Mononuclear cell (primary cell): ENCODE results near the gene SMAP2. TPM values are rescaled to one million over a fixed set of nuclear protein-coding genes. Genes with fewer than 3 reads are reported as not detected.

ENCODE experiments used
- H3K27me3 ChIP-seq: 2 replicates; pipeline ENCODE4 v1.6.0; 2011; ENCODE audit warnings: low read length, control low read depth; ENCODE audit not compliant: insufficient read depth
- H3K4me1 ChIP-seq: 2 replicates; pipeline ENCODE4 v1.5.1; 2011; ENCODE audit warnings: mild to moderate bottlenecking, low read length, control low read depth; ENCODE audit not compliant: insufficient read depth
- H3K4me3 ChIP-seq: 2 replicates; pipeline ENCODE4 v1.5.1; 2011; ENCODE audit warnings: mild to moderate bottlenecking, low read length, moderate library complexity
- H3K9me3 ChIP-seq: 2 replicates; pipeline ENCODE4 v1.5.1; 2011; ENCODE audit warnings: low read depth, mild to moderate bottlenecking, control low read depth, low read length
- total RNA-seq: library from RNA; depleted of rRNA; stranded (reverse); fragments of >200 nt; gene quantifications from one replicate; pipeline ENCODE4 v1.2.3, GENCODE V29; 2012

SMAP2 gene
- total RNA-seq, 1 donor = 201 TPM

DNA sequence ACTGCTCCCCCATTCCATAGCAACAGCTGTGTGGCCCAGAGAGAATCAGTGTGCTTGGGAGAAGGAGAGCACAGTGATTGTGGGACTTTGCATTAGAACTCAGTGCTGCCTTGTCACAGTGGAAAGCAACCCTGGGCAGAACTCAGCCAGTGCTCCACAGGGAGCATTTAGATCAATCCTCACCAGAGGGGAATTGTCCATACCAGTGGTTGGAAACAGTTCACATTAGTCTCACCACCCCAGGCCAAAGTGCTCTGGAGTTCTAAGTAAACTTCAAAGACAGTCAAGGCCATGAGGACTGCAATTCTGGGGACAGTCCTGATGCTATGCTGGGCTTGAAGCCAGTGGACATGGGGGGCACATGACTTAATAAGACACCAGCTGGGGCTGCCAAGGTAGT lies 12.9 kb upstream of the SMAP2 start:
- Histone ChIP-seq H3K9me3 (no peaks in the 10 kb centered on the region), H3K27me3 (no peaks in the 10 kb centered on the region), H3K4me3 (no peak overlapping the region), H3K4me1 (peaks cover 44% of the 10 kb centered on the region)

DNA sequence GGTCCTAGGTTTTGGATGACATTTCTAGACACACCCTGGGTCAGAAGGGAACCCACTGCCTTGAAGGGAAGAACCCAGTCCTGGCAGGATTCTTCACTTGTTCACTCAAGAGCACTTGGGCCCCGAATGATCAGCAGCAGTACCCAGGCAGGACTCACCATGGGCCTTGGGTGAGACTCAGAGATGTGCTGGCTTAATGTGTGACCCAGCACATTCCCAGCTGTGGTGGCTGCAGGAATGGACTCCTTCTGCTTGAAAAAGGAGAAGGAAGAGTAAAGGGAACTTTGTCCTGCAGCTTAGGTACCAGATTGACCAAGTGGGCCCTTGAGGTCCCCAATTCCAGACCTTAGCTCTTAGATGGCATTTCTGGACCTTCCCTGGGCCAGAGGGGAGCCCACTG lies 12.3 kb upstream of the SMAP2 start:
- H3K9me3 ChIP-seq = no peaks in the 10 kb centered on the region
- no peak overlapping the region for H3K4me3 ChIP-seq
- peaks cover 39% of the 10 kb centered on the region for H3K4me1 ChIP-seq
- no peaks in the 10 kb centered on the region for H3K27me3 ChIP-seq

DNA sequence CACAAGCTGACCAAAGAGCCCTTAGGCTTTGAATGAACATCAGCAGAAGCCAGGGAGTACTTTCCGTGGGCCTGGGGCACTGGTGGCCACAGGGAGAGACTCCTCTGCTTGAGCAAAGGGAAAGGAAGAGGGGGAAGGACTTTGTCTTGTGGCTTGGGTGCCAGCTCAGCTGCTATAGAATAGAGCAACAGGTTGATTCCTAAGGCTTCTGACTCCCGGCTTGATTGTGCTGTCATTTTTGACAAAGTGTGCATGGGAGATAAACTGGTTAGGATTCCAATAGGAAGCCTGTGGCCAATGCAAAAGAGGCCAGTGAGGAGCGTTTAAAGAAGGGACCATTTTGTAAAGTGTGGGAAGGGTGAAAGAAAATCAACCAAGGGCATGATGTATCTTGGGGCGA lies 11.9 kb upstream of the SMAP2 start:
- Histone ChIP-seq H3K9me3 (no peaks in the 10 kb centered on the region), H3K4me3 (no peak overlapping the region), H3K27me3 (no peaks in the 10 kb centered on the region)

DNA sequence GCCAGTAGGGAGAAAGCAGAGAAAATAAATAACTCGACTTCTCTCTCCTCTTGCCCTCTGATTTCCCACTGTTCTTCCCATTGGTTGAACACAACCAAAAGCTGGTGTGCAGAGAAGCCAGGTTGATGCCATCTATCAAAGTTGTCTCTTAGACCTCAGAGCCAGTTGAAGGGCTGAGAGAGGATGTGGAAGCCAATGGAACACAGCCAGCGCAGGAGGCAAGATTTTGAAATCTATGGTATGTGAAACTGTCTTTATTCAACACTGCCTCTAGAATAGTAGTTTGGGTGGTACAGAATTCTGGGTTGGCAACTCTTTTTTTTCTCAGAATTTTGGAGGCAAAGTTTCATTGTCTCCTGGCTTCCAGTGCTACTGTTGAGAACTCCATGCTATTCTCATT lies 11.3 kb upstream of the SMAP2 start:
- Histone ChIP-seq H3K4me1 (peaks cover 32% of the 10 kb centered on the region), H3K4me3 (no peak overlapping the region), H3K27me3 (no peaks in the 10 kb centered on the region), H3K9me3 (no peaks in the 10 kb centered on the region)

More for the DNA sequence above, 11.9 kb upstream of the SMAP2 start:
- H3K4me1 ChIP-seq = peaks cover 36% of the 10 kb centered on the region

DNA sequence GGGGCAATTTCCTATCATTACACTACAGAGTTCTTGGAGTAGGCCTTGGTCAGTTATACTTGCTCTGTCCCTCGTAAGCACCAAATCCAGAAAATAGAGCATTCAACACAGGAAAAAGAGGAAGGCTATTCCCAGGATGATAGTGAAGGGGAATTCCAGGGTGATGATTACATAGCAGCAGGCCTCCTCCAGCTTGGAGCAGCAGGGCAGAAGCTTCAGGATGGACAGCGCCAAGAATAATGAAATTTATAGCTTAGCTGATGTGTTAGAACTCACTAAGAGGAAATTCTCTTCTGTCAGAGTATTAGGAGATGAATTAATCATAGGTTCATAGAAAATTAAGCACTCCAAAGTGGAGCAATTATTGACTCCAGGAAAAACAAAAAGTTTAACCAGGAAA lies 10.8 kb upstream of the SMAP2 start:
- Histone ChIP-seq H3K4me1 (peaks cover 28% of the 10 kb centered on the region), H3K27me3 (no peaks in the 10 kb centered on the region), H3K9me3 (no peaks in the 10 kb centered on the region), H3K4me3 (no peak overlapping the region)

DNA sequence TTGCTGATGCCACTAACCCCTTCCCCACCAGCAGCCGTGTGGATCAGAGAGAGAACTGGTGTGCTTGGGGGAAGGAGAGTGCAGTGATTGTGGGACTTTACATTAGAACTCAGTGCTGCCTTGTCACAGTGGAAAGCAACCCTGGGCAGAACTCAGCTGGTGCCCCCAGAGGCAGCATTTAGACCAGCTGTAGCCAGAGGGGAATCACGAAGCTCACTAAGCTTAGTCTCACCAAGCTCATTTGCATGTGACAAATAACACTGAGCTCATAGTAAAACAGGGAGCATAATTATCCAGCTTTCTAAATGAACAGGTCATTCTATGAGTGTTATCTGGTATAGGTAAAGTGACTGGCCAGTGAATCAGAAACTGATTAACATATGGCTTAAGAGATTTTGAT lies 9.8 kb upstream of the SMAP2 start:
- Histone ChIP-seq H3K9me3 (no peaks in the 10 kb centered on the region), H3K4me3 (no peak overlapping the region), H3K4me1 (peaks cover 28% of the 10 kb centered on the region), H3K27me3 (no peaks in the 10 kb centered on the region)

DNA sequence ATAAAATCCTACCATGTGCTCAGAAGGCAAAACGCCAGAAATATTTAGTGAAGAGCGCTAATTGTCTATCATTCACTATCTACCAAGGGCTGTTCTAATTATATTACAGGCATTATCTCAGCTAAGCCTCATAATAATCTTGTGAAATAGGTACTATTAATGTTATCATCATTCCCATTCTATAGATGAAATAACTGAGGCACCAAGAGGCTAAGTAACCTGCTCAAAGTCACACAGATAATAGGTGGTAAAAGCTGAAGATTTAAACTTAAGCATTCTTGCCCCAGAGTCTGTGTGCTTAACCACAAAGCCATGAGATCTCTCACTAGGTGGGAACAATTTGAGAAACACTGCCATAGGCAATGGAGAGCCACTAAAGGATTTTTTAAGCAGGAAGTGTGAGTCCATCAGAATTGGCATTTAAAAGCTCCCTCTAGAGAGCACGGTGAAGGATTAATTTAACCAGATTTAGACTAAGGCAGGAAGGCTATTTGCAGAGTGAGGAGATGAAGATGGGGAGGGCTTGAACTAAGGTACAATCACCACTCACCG lies 1.7 kb upstream of the SMAP2 start:
- Histone ChIP-seq H3K4me1 (peaks cover 21% of the 10 kb centered on the region), H3K4me3 (no peak overlapping the region), H3K9me3 (no peaks in the 10 kb centered on the region), H3K27me3 (no peaks in the 10 kb centered on the region)

DNA sequence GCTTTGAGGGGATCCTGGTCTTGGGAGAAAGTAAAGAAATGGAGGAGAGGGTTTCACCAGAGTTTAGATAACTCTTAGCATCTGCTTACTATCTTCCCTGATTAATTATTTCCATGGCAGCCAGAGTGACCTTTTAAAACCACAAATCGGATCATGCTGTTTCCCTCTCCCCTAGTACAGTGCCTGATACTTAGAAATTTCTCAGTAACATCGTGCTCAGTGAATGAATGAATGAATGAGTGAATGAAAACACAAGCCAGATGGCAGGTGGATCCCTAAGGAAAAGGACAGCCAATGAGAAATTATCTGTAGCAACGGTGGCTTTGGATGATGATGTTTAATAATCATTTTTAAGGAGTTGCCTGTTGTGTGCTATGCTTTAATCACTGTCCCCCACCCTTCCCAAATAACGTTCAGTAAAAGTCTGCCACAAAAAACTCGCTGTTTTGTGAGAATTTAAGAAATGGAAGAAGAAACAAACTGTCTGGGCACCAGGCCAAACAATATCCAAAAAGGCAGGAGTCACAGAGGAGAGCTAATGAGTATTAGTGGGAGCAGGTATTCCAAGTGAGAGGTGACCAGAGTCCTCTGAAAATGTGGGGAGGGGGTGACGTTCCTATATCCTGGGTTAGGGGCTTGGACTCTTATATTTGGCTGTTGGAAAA lies 737 bp upstream of the SMAP2 start:
- Histone ChIP-seq H3K4me3 (no peak overlapping the region), H3K9me3 (no peaks in the 10 kb centered on the region), H3K4me1 (peaks cover 31% of the 10 kb centered on the region), H3K27me3 (no peaks in the 10 kb centered on the region)

DNA sequence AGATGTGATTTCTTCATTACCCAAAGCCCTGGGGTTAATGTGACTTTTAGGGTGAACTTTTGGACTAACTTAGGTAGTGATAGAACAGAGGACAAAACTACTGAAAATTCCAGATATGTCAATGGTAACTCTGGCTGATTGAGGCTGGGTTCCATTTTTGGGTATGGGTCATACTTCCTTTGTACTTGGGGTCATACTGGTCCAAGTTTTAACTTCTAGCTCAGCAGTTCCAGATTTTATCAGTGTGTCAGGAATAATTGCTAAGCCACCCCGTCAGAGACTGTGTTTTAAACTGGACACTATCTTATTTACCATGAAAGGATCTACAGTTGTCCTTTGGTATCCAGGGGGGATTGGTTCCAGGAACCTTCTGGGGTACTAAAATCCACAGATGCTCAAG lies 4.0 kb downstream of the SMAP2 start:
- H3K9me3 ChIP-seq = no peaks in the 10 kb centered on the region
- H3K4me1 ChIP-seq = peaks cover 73% of the 10 kb centered on the region
- no peak overlapping the region for H3K4me3 ChIP-seq
- no peaks in the 10 kb centered on the region for H3K27me3 ChIP-seq

DNA sequence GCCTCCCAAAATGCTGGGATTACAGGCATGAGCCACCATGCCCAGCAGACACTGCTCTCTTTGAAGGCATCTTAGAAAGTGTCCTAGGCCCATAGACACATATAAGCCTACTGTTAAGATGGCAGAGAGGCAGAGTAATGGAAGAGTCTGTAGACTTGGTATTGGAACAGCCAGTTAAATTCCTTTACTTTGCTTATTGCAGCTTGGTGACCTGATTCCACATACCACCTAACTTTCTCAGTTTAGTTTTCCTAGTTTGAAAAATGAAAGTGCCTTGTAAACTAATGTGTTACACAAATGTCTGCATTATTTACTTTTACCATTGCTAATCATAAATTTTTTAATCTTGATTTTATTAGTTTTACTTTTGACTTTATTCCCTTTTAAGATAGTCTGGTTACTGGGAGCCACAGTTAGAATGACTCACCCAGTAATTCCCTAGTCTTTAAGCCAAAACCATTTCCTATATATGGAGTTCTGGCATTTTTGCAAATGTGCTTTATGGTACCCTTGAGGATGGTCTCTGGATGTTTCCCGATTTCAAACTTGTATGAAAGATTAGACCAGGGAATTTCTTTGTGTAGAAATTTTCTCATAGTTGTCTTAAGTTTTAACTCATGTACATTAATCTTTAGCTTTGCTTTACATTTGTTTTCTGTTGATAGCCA lies 6.4 kb downstream of the SMAP2 start:
- no peak overlapping the region for H3K4me3 ChIP-seq
- H3K27me3 ChIP-seq = no peaks in the 10 kb centered on the region
- H3K9me3 ChIP-seq = no peaks in the 10 kb centered on the region

DNA sequence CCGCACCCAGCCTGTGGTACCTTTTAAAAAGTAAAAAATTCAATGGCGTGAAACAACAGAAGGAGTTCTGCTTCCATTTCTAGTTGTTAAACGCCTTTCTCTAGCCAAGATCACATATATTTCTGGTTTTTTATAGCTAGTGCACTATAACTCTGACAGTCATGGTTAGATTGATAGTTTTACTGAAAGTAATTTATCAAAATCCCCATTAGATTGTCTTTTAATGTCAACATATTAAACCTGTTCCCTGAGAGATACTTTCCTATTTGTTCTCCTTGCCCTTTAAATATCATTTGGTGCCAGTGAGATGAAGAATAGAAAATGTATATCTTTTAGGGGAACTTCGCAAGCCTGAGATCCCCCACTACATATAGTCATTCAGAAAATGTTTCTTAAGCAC lies 7.3 kb downstream of the SMAP2 start:
- peaks cover 93% of the 10 kb centered on the region for H3K4me1 ChIP-seq
- no peaks in the 10 kb centered on the region for H3K27me3 ChIP-seq
- no peaks in the 10 kb centered on the region for H3K9me3 ChIP-seq
- no peak overlapping the region for H3K4me3 ChIP-seq

More for the DNA sequence above, 6.4 kb downstream of the SMAP2 start:
- peaks cover 90% of the 10 kb centered on the region for H3K4me1 ChIP-seq

DNA sequence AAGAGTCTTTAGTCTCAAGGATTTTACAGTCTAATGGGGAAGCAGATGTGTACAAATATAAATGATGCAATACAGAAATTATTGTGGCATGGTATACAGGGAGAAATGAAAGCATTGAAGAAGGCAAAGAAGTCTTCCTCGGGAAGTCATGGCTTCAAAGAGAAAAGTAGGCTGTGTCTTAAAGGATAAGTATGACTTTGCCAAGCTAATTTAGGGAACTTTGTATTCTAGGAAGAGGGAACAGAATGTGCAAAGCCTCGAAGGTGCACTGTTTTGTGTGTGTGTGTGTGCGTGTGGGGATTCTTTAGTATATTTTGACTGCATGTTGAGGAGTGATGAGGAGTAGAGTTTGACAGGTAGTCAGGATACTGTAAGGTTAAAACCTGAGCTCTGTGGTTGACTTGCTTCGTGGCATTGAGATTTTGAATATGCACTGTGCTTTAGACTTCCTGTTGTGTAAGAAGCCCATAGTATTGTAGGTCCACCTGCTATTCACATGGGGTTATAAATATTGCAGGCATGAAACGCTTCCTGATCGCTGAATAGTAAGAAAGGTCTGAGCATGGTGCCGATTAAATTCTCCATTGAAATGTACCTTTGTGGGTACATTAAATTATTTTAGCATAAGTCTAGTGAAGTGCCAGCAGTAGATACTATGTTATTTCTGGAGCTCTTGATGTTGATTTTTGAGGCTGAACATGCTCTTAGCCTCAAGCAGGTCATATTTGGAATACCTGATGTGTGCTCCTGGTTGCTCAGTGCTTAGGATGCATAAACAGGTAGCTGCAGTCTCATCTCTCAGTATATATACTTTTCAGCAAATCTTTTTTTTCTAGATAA lies 8.0 kb downstream of the SMAP2 start:
- Histone ChIP-seq H3K4me3 (peak overlapping the region; percentile 5), H3K9me3 (no peaks in the 10 kb centered on the region), H3K27me3 (no peaks in the 10 kb centered on the region), H3K4me1 (peaks cover 93% of the 10 kb centered on the region)

DNA sequence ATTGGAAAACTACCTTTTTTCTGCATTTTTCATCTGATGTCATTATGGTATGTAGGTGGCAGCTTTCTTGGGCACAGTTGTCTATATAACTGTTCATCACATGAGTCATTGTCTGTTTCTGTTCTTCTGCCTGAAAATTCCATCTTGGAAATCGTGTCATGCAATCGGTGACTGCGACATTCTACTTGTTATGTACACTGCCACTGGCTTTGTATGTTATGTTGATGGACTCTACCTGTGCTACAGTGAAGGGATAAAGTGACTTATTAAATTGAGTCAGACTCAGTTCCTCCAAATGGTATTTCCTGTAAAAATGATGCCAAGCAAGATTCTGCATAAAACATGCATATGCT lies 8.6 kb downstream of the SMAP2 start:
- Histone ChIP-seq H3K4me3 (peak overlapping the region; percentile 5), H3K9me3 (no peaks in the 10 kb centered on the region), H3K4me1 (peaks cover 93% of the 10 kb centered on the region), H3K27me3 (no peaks in the 10 kb centered on the region)

DNA sequence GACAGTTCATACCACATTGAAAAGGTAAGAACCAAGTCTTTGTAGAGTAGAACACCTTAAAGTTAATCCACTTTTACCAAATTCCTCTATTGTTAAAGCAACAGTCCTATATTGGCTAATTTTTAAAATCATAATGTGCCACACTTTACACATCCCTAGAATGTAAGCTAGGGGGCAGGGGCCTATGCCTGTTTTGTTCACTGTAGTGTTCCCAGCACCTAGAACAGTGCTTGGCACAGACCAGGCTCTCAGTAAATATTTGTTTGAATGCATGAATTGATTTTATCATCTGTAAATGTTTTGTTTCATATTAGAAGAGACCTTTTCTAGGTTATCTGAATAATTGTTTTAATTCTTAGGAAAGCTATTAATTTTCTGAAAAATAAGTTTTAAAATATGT lies 9.1 kb downstream of the SMAP2 start:
- Histone ChIP-seq H3K27me3 (no peaks in the 10 kb centered on the region), H3K4me1 (peaks cover 93% of the 10 kb centered on the region), H3K9me3 (no peaks in the 10 kb centered on the region), H3K4me3 (no peak overlapping the region)

DNA sequence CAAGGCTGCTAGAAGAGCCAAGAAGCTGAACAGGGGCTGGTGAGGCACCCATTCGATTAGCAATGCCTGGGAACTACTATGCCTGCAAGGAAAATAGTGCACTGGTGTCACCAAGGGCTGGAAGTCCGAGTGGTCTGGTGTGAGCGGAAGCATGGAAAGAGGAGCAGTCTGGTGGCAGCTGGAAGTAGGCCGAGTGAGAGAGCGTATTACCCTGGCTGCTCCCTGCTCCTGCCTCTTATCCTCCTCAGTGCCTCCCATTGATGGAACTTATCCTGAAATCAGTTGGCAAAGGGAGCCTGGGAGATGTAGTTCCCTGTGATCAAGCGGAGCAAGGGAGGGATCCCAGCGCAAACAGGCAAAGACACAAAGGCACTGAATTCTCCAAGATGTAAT lies 9.6 kb downstream of the SMAP2 start:
- H3K9me3 ChIP-seq = no peaks in the 10 kb centered on the region
- no peaks in the 10 kb centered on the region for H3K27me3 ChIP-seq
- H3K4me1 ChIP-seq = peaks cover 93% of the 10 kb centered on the region
- no peak overlapping the region for H3K4me3 ChIP-seq
